Measurements from ENCODE around the gene BPHL.
"Not testable (repeated sequence)": the region's sequence is repeated elsewhere in the genome, so short reads cannot be mapped to it uniquely, and the experiment has no call there.

- not testable (repeated sequence) for TF ChIP-seq POLR2A, POU2F2 (IDR thresholded peaks at IDR 0.05; ENCODE audit: low read depth, low read length)
Observed at GRCh38 chr6:3156184-3157130, 37.9 kb downstream of the BPHL start.
